Esophagus squamous epithelium (tissue), 5 donors: ENCODE results near the gene AKAP12. TPM values are rescaled to one million over a fixed set of nuclear protein-coding genes. Genes with fewer than 3 reads are reported as not detected.

ENCODE experiments used
- DNase-seq: peaks from one replicate; lab custom pipeline; 2025; lab: John Stamatoyannopoulos, UW
- H3K27ac ChIP-seq, 4 donors: fragments of 200-600 bp; sonication (generic); one replicate each; pipeline ENCODE4 v1.5.1; 2016 to 2019; ENCODE audit warnings: mild to moderate bottlenecking in 1 of 4
- H3K27me3 ChIP-seq, 4 donors: fragments of 200-600 bp; sonication (generic); 1 replicate in 3 of 4; 2 replicates in 1 of 4; pipeline versions ENCODE4 v1.5.1 to v1.6.0; 2017 to 2021; ENCODE audit warnings: antibody characterized with exemption in 1 of 4
- H3K36me3 ChIP-seq, 3 donors: fragments of 200-600 bp; sonication (generic); one replicate each; pipeline ENCODE4 v1.5.1; 2016 to 2019
- H3K4me1 ChIP-seq, 3 donors: fragments of 200-600 bp; sonication (generic); one replicate each; pipeline ENCODE4 v1.5.1; 2017 to 2019
- H3K4me3 ChIP-seq, 4 donors: fragments of 200-600 bp; sonication (generic); 1 replicate in 3 of 4; 2 replicates in 1 of 4; pipeline ENCODE4 v1.5.1; 2016 to 2019; ENCODE audit warnings: mild to moderate bottlenecking in 2 of 4, moderate library complexity in 1 of 4
- H3K9me3 ChIP-seq, 3 donors: fragments of 200-600 bp; sonication (generic); one replicate each; pipeline ENCODE4 v1.5.1; 2016 to 2019
- POLR2A ChIP-seq, 4 donors: fragments of 450-650 bp; IDR thresholded peaks; one replicate each; pipeline ENCODE4 v1.6.1; 2017; ENCODE audit warnings: antibody characterized with exemption in 4 of 4, mild to moderate bottlenecking in 4 of 4, moderate library complexity in 3 of 4
- WGBS, 2 donors: methylation state at CpG; one replicate each; pipeline ENCODE4 v1.1.5; 2018; 5-methylcytosine and 5-hydroxymethylcytosine counted together
- intact Hi-C: fragments of 100-400 bp; cut with DNase I; formaldehyde crosslinking; loops from one replicate; pipeline ENCODE4 v1.15.0; 2022
- total RNA-seq, 4 donors: library from RNA; depleted of rRNA; stranded (reverse); fragments of >200 nt; gene quantifications; one replicate each; pipeline ENCODE4 v1.1.0, GENCODE V29; 2016
- TF ChIP-seq, protein P1 (sequence below), 6 experiments: fragments of 450-650 bp in 4 of 6; fragments of 200-600 bp in 2 of 6; sonication (generic) in 2 of 6; IDR thresholded peaks; one replicate each; pipeline ENCODE4 v1.5.1; 2016 to 2019; ENCODE audit warnings: antibody characterized with exemption in 6 of 6, mild to moderate bottlenecking in 4 of 6, moderate library complexity in 4 of 6
- donor health status: DM: yes; HTN: yes; CAD: no.

The AKAP12 gene
- total RNA-seq, 4 donors from 2014 or later = 1.7 to 66.6 (median 11.4) TPM

DNA sequence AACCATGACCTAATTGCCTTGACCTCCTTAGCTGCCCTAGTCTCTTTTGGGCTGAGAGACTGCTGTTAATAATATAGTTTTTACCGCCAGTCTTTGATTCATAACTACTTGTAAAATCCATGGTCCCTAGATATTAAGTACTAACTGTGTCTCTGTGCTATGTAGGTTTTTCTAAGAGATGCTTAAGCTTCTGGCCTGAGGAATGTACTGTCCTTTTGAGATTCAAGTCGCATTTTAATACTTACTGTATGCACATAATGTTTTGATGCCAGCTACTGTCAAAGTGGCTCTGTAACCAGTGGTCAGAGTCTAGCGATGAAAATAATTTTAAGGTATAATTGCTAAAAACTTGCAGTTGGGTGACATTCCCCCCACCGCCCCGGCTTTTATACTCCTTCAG, 2.1 kb downstream of the AKAP12 start:
- no peaks in the 10 kb centered on the region for H3K36me3 ChIP-seq
- H3K27ac ChIP-seq = peak overlapping the region; percentile 44 to 91 (median 86)
- no peak for DNase-seq
- H3K9me3 ChIP-seq = no peaks in the 10 kb centered on the region
- peak overlapping the region in 3 of 4 donors; percentile 71 to 77 (median 71) for H3K4me3 ChIP-seq
- intact Hi-C loops = no loop called here
- peaks cover 6 to 26% (median 12%) of the 10 kb centered on the region in 3 donors for H3K4me1 ChIP-seq
- WGBS, 2 donors = 69 to 75% methylated on average over 5 of the region's 5 CpGs
- H3K27me3 ChIP-seq = peaks cover 0 to 66% (median 4%) of the 10 kb centered on the region in 4 donors
- TF ChIP-seq POLR2A (IDR thresholded peaks at IDR 0.05) = no peak
- TF ChIP-seq, protein P1, sequence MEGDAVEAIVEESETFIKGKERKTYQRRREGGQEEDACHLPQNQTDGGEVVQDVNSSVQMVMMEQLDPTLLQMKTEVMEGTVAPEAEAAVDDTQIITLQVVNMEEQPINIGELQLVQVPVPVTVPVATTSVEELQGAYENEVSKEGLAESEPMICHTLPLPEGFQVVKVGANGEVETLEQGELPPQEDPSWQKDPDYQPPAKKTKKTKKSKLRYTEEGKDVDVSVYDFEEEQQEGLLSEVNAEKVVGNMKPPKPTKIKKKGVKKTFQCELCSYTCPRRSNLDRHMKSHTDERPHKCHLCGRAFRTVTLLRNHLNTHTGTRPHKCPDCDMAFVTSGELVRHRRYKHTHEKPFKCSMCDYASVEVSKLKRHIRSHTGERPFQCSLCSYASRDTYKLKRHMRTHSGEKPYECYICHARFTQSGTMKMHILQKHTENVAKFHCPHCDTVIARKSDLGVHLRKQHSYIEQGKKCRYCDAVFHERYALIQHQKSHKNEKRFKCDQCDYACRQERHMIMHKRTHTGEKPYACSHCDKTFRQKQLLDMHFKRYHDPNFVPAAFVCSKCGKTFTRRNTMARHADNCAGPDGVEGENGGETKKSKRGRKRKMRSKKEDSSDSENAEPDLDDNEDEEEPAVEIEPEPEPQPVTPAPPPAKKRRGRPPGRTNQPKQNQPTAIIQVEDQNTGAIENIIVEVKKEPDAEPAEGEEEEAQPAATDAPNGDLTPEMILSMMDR (IDR thresholded peaks at IDR 0.05) = no peak

DNA sequence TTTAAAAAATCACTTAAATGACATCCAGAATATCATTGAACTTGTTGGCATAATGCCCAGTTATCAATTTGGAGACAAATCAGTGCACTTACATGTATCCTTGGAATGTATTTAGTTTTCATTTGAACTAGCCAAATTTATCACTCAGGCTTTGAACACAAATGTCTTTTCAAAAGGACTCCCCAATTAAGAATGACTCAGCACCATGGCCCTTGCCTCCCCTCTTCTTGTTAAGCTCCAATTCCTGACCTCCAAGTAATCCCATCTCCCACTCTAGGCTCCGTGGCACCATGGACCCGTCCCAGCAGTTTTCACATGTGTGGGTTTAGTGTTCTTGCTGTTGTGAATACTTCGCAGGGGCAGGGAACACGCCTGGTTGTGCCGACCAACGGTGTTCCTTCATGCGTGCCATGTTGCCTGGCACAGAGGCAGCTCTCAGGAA, 2.7 kb downstream of the AKAP12 start:
- DNase-seq = no peak
- peaks cover 6 to 26% (median 12%) of the 10 kb centered on the region in 3 donors for H3K4me1 ChIP-seq
- TF ChIP-seq POLR2A (IDR thresholded peaks at IDR 0.05) = no peak
- TF ChIP-seq, protein P1 (IDR thresholded peaks at IDR 0.05) = no peak
- H3K36me3 ChIP-seq = no peaks in the 10 kb centered on the region
- peak overlapping the region in 3 of 4 donors; percentile 44 to 91 (median 90) for H3K27ac ChIP-seq
- H3K4me3 ChIP-seq = peak overlapping the region in 2 of 4 donors; percentile 71 to 77
- intact Hi-C loops = no loop called here
- H3K27me3 ChIP-seq = peaks cover 0 to 66% (median 4%) of the 10 kb centered on the region in 4 donors
- no peaks in the 10 kb centered on the region for H3K9me3 ChIP-seq
- WGBS, 2 donors = 72 to 83% methylated on average over 7 of the region's 7 CpGs

DNA sequence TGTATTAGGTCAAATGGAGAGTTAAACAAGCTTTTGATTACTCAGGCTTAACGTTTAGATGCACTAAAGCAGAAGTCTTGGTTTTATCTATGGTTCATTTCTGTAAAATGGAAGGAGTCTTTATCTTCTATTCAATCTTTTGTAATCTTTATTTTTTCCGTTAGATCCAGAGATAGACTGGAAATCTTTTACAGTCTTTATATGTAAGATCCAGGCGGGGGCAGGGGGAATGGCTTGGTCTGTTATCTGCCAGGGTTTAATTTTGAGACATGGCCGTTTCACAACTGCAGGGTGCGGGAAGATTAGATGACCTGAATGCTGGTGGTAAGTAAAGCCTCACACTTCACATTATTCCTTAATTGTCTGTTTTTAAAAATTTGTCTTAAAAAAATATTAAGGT, 3.7 kb downstream of the AKAP12 start:
- no peaks in the 10 kb centered on the region for H3K9me3 ChIP-seq
- no peak overlapping the region for H3K27ac ChIP-seq
- WGBS, 2 donors = 72 to 75% methylated on average over 5 of the region's 5 CpGs
- TF ChIP-seq, protein P1 (IDR thresholded peaks at IDR 0.05) = no peak
- TF ChIP-seq POLR2A (IDR thresholded peaks at IDR 0.05) = no peak
- H3K36me3 ChIP-seq = no peaks in the 10 kb centered on the region
- H3K4me3 ChIP-seq = peak overlapping the region in 1 of 4 donors; percentile 77
- H3K27me3 ChIP-seq = peaks cover 0 to 61% (median 4%) of the 10 kb centered on the region in 4 donors
- no peak for DNase-seq
- intact Hi-C loops = no loop called here
- H3K4me1 ChIP-seq = peaks cover 6 to 26% (median 12%) of the 10 kb centered on the region in 3 donors

DNA sequence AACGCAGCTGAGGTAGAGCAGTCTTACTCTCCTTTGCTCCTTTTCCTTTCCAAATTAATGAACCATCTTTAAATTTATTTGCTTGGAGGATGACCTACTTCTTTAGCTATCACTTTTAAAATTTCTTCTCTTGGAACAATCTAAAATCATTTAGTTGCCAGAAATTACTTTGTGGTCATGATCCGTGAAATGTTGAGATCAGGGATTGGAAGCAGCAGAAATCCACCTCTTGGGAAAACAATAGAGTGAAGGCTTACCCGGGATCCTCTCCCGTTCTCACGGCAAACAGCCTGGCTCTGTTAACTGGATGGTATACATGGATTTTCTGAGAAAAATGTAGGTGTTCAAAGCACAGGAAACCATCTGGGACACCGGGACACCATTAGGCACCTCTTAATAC, 7.7 kb downstream of the AKAP12 start:
- peaks cover 0 to 21% (median 0%) of the 10 kb centered on the region in 4 donors for H3K27me3 ChIP-seq
- 28 to 39% methylated on average over 6 of the region's 6 CpGs for WGBS, 2 donors
- H3K9me3 ChIP-seq = no peaks in the 10 kb centered on the region
- peaks cover 0 to 4% (median 0%) of the 10 kb centered on the region in 3 donors for H3K4me1 ChIP-seq
- intact Hi-C loops = no loop called here
- H3K4me3 ChIP-seq = no peak overlapping the region
- DNase-seq = no peak
- no peaks in the 10 kb centered on the region for H3K36me3 ChIP-seq
- TF ChIP-seq, protein P1 (IDR thresholded peaks at IDR 0.05) = no peak
- no peak for TF ChIP-seq POLR2A (IDR thresholded peaks at IDR 0.05)
- H3K27ac ChIP-seq = peak overlapping the region in 3 of 4 donors; percentile 10 to 31 (median 16)

DNA sequence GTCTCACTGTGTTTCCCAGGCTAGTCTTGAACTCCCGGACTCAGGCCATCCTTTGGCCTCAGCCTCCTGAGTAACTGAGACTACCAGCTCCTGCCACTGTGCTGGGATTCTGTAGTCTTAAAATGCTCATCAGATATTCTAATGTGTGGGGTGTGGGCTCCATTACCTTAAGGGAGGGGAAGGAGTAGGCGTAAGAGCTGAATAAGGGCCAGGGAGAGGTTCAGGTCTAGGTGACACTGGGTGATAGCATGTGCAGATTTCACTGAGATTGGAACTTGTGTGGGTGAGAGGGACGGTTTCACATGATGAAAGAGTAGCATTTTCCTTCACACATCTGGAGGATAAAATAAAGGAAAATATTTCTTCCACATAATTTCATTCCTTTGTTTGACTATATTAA, 8.5 kb downstream of the AKAP12 start:
- Histone ChIP-seq H3K36me3 (no peaks in the 10 kb centered on the region), H3K4me1 (peaks cover 0 to under 1% (median 0%) of the 10 kb centered on the region in 3 donors), H3K27ac (peak overlapping the region in 1 of 4 donors; percentile 10), H3K4me3 (no peak overlapping the region), H3K9me3 (no peaks in the 10 kb centered on the region), H3K27me3 (peaks cover 0 to 13% (median 0%) of the 10 kb centered on the region in 4 donors)
- TF ChIP-seq, protein P1 (IDR thresholded peaks at IDR 0.05) = no peak
- TF ChIP-seq POLR2A (IDR thresholded peaks at IDR 0.05) = no peak
- intact Hi-C loops = no loop called here
- 88 to 91% methylated on average over 3 of the region's 3 CpGs for WGBS, 2 donors
- DNase-seq = no peak
